ENCODE data around the gene ATP2A3.

DNA sequence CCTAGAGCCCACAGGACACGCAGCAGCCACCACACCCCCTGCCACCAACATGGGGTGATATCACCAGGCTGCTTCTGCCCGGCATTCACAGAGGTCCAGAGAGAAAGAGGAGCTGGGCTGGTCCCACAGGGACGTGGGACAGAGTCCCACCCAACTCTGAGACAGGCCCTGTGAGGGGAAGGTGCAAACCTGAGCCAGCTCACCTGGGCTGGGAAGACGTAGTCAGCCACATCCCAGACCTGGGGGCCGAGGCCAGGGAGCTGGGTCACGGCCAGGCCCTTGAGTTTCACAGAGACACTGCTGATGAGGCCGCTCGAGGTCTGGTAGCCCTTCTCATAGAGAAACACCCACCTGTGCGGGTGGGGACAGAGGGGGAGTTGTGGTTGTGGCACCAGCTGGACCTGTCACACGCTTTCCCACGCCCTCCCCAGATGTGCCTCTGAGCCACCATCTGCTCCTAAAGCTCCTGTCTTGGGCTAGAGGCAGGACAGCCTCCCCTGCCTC, 59.2 kb downstream of the ATP2A3 start:
- TF ChIP-seq, protein P1, sequence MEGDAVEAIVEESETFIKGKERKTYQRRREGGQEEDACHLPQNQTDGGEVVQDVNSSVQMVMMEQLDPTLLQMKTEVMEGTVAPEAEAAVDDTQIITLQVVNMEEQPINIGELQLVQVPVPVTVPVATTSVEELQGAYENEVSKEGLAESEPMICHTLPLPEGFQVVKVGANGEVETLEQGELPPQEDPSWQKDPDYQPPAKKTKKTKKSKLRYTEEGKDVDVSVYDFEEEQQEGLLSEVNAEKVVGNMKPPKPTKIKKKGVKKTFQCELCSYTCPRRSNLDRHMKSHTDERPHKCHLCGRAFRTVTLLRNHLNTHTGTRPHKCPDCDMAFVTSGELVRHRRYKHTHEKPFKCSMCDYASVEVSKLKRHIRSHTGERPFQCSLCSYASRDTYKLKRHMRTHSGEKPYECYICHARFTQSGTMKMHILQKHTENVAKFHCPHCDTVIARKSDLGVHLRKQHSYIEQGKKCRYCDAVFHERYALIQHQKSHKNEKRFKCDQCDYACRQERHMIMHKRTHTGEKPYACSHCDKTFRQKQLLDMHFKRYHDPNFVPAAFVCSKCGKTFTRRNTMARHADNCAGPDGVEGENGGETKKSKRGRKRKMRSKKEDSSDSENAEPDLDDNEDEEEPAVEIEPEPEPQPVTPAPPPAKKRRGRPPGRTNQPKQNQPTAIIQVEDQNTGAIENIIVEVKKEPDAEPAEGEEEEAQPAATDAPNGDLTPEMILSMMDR (IDR thresholded peaks at IDR 0.05): peak in 2 of 7 experiments; percentile 15 to 21
- peak; percentile 64 to 74 (median 65) for TF ChIP-seq POLR2A (IDR thresholded peaks at IDR 0.05)

Data from body of pancreas (tissue), 4 donors.